Prostate gland (tissue), 2 donors: Measurements from ENCODE around the gene MED27. TPM values are rescaled to one million over a fixed set of nuclear protein-coding genes. Genes with fewer than 3 reads are reported as not detected.

Experiments used
- DNase-seq: peaks from one replicate; pipeline ENCODE4 v3.0.0-alpha.2; 2019; ENCODE audit warnings: low spot score
- H3K27ac ChIP-seq, 2 donors: fragments of 200-600 bp; sonication (generic); 2 replicates each; pipeline ENCODE4 v1.5.1; 2017 to 2019
- H3K27me3 ChIP-seq: fragments of 200-600 bp; sonication (generic); replicated peaks from 2 replicates; pipeline ENCODE4 v1.5.1; 2019; ENCODE audit not compliant: insufficient read depth
- H3K36me3 ChIP-seq, 2 donors: fragments of 200-600 bp; sonication (generic); 1 replicate in 1 of 2; 2 replicates in 1 of 2; pipeline versions ENCODE4 v1.5.1 to v1.8.1; 2017 to 2019
- H3K4me1 ChIP-seq: fragments of 200-600 bp; sonication (generic); replicated peaks from 2 replicates; pipeline ENCODE4 v1.5.1; 2019
- H3K4me3 ChIP-seq, 2 donors: fragments of 200-600 bp; sonication (generic); 2 replicates each; pipeline ENCODE4 v1.5.1; 2017 to 2019
- H3K9me3 ChIP-seq: fragments of 200-600 bp; sonication (generic); 2 replicates; pipeline ENCODE4 v1.5.1; 2017
- POLR2A ChIP-seq: fragments of 450-650 bp; IDR thresholded peaks from one replicate; pipeline ENCODE4 v1.6.1; 2016; ENCODE audit warnings: antibody characterized with exemption, mild to moderate bottlenecking
- POLR2AphosphoS5 ChIP-seq: sonication (generic); formaldehyde crosslinking; IDR thresholded peaks from one replicate; pipeline ENCODE4 v1.6.1; 2017; ENCODE audit warnings: antibody characterized with exemption
- WGBS: methylation state at CpG from one replicate; pipeline ENCODE4 v1.1.5; 2018; 5-methylcytosine and 5-hydroxymethylcytosine counted together
- intact Hi-C: fragments of 100-400 bp; cut with DNase I; formaldehyde crosslinking; loops from one replicate; pipeline ENCODE4 v1.14.2; 2022
- total RNA-seq, 2 donors: library from RNA; depleted of rRNA; stranded (reverse); fragments of >200 nt; gene quantifications; one replicate each; pipeline ENCODE4 v1.1.0, GENCODE V29; 2016
- TF ChIP-seq, protein P1 (sequence below), 4 experiments: fragments of 200-600 bp in 2 of 4; fragments of 450-650 bp in 2 of 4; sonication (generic) in 2 of 4; IDR thresholded peaks; 1 replicate in 3 of 4; 2 replicates in 1 of 4; pipeline ENCODE4 v1.5.1; 2016 to 2019; ENCODE audit warnings: antibody characterized with exemption in 4 of 4, mild to moderate bottlenecking in 2 of 4, moderate library complexity in 2 of 4

The MED27 gene
- total RNA-seq, 2 donors from 2014 or later, result 17.4 to 22.7 TPM

DNA sequence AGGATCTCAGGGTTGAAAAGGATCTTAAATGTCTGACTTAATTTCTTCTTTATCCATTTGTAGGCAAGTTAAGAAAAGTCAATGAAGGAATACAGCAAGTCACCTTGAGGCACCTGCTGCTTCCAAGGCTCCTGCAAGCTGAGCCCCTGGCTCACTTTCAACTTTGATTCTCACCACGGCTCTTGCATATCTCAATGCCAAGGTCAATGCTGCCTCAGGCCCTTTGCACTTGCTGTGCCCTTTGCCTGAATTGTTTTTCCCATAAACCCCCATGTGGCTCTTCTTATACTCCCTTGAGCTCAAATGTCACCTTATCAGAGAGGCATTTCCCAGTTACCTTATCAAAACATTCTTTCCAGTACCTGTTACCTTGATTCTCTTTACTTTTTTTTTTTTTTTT, 195.4 kb downstream of the MED27 start:
- intact Hi-C loops, result no loop called here
- WGBS, result 75% methylated on average over 1 of the region's 1 CpG
- Histone ChIP-seq H3K27ac (no peak overlapping the region), H3K4me1 (no peaks in the 10 kb centered on the region), H3K9me3 (no peaks in the 10 kb centered on the region), H3K4me3 (no peak overlapping the region), H3K27me3 (no peaks in the 10 kb centered on the region), H3K36me3 (no peaks in the 10 kb centered on the region)
- no peak for DNase-seq
- TF ChIP-seq POLR2A (no peak), POLR2AphosphoS5 (no peak)
- TF ChIP-seq, protein P1, sequence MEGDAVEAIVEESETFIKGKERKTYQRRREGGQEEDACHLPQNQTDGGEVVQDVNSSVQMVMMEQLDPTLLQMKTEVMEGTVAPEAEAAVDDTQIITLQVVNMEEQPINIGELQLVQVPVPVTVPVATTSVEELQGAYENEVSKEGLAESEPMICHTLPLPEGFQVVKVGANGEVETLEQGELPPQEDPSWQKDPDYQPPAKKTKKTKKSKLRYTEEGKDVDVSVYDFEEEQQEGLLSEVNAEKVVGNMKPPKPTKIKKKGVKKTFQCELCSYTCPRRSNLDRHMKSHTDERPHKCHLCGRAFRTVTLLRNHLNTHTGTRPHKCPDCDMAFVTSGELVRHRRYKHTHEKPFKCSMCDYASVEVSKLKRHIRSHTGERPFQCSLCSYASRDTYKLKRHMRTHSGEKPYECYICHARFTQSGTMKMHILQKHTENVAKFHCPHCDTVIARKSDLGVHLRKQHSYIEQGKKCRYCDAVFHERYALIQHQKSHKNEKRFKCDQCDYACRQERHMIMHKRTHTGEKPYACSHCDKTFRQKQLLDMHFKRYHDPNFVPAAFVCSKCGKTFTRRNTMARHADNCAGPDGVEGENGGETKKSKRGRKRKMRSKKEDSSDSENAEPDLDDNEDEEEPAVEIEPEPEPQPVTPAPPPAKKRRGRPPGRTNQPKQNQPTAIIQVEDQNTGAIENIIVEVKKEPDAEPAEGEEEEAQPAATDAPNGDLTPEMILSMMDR (IDR thresholded peaks at IDR 0.05), result no peak

DNA sequence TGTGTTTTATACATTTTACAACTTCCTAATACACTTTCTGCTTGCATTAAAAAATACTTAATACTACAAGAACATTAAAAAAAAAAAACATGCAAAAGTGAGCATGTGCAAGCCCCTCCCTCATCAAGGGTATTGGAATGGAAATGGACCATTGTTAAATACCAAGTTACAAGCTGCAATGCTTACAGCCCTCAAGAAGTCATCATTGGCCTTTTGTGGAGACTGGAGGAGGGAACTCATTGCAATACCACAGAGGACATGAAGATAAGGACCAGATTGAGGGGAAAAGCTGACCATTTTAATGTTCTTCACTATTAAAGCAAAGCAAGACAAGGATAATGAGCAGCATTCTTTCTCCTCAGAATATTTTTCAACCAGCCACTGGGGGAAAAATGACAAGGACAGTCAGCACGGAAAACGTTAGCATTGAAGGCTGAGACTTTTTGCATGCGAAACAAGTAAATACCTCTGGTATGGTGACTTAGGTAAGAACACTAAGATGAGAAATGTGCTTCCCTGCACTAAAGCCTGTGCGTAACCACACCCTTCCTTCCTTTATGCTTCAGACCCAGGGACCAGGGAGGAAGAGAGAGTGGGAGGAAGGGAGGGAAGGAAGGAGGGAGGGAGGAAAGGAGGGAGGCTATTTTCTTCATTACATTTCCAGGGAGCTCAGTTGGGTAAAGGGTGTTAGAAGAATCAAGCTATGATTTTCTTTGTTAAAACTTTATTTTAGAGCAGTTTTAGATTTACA, 198.7 kb downstream of the MED27 start:
- Histone ChIP-seq H3K27me3 (no peaks in the 10 kb centered on the region), H3K36me3 (no peaks in the 10 kb centered on the region), H3K27ac (no peak overlapping the region), H3K9me3 (no peaks in the 10 kb centered on the region), H3K4me3 (no peak overlapping the region), H3K4me1 (no peaks in the 10 kb centered on the region)
- WGBS, result 83% methylated on average over 4 of the region's 4 CpGs
- TF ChIP-seq POLR2A (no peak), POLR2AphosphoS5 (no peak)
- TF ChIP-seq, protein P1 (IDR thresholded peaks at IDR 0.05), result no peak
- DNase-seq, result no peak
- intact Hi-C loops, result no loop called here

DNA sequence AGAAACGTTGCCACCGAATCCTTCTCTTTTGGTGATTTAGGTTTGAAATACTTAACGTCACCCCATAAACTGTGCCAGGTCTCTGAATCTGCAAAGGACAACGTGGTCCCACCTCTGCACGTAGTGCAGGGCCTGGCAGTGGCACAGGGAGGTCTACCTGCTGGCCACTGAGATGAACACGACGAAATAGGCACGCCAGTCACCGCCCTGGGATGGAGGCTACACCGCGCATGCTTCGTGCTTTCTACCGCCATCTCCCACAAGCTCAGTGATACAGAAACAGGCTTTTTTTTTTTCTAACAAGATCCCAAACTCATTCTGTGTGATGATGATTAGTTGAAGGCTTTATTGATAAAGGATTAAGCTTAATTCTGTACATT, 199.8 kb downstream of the MED27 start:
- intact Hi-C loops, result no loop called here
- Histone ChIP-seq H3K4me3 (no peak overlapping the region), H3K4me1 (no peaks in the 10 kb centered on the region), H3K9me3 (no peaks in the 10 kb centered on the region), H3K27me3 (no peaks in the 10 kb centered on the region), H3K36me3 (no peaks in the 10 kb centered on the region), H3K27ac (no peak overlapping the region)
- 90% methylated on average over 13 of the region's 13 CpGs for WGBS
- TF ChIP-seq POLR2A, result no peak
- no peak for TF ChIP-seq POLR2AphosphoS5
- TF ChIP-seq, protein P1 (IDR thresholded peaks at IDR 0.05), result no peak
- DNase-seq, result no peak

DNA sequence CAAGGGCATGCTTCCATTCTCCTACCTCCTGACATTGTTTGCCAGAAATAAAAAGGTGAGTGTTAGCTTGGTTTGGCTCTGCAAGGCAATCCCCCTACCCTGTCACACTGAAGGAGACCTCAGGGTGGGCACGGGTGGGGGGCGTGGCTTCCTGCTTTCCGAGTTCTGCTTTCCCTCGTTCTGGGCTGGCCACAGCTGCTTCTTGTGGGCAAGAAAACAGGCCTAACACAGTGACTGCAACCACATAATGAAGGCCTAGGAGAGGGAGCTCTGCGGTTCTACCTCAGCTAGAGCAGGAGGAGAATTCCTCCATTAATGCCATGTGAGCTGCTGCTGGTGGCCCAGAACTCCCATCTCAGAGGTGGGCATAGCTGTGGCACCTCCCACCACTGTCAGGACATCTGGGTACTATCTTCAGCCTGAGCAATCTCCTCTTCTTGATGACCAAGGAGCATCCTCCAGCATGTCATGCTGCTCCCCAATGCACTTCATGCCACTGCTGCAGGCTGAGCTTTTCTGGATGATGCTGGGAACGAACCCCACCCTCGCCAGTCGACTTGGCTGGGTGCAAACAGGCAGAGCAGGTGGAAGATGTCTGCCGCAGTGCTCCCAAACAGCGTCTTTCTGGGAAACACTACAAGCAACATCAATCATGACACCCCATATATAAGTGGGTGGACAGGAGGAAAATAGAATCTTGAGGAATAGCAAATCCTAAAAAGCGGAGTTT, 200.3 kb downstream of the MED27 start:
- Histone ChIP-seq H3K9me3 (no peaks in the 10 kb centered on the region), H3K4me1 (no peaks in the 10 kb centered on the region), H3K36me3 (no peaks in the 10 kb centered on the region), H3K4me3 (no peak overlapping the region), H3K27ac (no peak overlapping the region), H3K27me3 (no peaks in the 10 kb centered on the region)
- intact Hi-C loops, result no loop called here
- no peak for TF ChIP-seq POLR2A
- TF ChIP-seq POLR2AphosphoS5, result no peak
- TF ChIP-seq, protein P1 (IDR thresholded peaks at IDR 0.05), result no peak
- 81% methylated on average over 11 of the region's 11 CpGs for WGBS
- DNase-seq, result no peak

DNA sequence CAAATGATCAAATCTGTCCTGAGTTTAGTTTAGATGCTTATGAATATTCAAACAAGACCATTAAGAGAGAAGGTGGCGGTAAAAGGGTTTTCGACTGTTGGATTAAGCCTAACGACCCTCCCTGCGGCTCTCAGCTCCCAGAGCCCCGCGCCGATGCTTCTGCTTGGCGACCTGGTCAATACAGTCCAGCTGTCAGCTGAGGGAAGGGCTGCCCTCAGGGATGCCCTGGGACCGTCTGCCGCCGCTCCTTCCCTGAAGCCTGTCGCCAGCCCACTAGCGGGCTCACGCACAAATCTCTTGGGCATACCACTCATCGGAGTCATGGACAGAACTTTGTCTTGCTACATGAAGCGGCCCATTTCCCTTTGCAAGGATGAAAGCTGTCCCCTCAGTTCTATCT, 203.2 kb downstream of the MED27 start:
- 93% methylated on average over 16 of the region's 16 CpGs for WGBS
- H3K27ac ChIP-seq, result no peak overlapping the region

More for the DNA sequence above, 203.2 kb downstream of the MED27 start:
- intact Hi-C loops, result no loop called here
- Histone ChIP-seq H3K4me1 (no peaks in the 10 kb centered on the region), H3K36me3 (no peaks in the 10 kb centered on the region), H3K4me3 (no peak overlapping the region), H3K9me3 (no peaks in the 10 kb centered on the region), H3K27me3 (no peaks in the 10 kb centered on the region)
- TF ChIP-seq, protein P1 (IDR thresholded peaks at IDR 0.05), result no peak
- TF ChIP-seq POLR2AphosphoS5 (no peak), POLR2A (no peak)
- DNase-seq, result no peak
